Activated T-cell treated with anti-CD3 and anti-CD28 coated beads for 4 hours (primary cell): ENCODE results near the gene PRAC2.
A peak's percentile ranks its signal among the peaks of the same experiment; 100 is the strongest.
"Not testable (repeated sequence)": the region's sequence is repeated elsewhere in the genome, so short reads cannot be mapped to it uniquely, and the experiment has no call there.

ENCODE experiments used
- DNase-seq: peaks from one replicate; pipeline ENCODE4 v3.0.0-alpha.2; 2020

PRAC2 gene

DNA sequence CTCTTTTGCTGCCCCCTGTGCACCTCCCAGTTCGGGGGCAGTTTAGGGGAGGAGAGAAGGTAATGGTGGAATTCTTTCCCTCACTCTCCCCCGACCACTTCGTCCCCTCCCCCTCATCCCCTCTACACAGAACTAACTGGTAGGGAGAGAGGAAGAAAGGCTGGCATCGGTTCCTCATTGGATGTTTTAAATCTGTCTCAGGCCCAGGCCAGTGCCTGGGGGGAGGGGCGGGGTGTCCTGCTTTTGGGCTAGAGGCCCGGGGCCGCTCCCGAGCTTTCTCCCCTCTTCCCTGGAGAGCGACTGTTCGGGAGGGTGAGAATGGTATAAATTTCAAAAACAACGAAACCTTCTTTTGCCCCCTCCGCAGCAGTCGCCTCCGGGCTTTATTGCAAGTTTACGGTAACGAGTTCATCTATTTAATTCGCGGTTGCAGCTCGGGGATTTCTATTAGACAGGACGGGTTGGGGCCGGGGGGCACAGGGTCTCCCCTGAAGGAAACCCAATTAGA, at the start of gene PRAC2:
Gene PRAC2 (plus strand): TSS at position 271 of the 508 bp plus-strand sequence. CDS start 1,226 bp downstream, outside the sequence.
- no peak for DNase-seq

DNA sequence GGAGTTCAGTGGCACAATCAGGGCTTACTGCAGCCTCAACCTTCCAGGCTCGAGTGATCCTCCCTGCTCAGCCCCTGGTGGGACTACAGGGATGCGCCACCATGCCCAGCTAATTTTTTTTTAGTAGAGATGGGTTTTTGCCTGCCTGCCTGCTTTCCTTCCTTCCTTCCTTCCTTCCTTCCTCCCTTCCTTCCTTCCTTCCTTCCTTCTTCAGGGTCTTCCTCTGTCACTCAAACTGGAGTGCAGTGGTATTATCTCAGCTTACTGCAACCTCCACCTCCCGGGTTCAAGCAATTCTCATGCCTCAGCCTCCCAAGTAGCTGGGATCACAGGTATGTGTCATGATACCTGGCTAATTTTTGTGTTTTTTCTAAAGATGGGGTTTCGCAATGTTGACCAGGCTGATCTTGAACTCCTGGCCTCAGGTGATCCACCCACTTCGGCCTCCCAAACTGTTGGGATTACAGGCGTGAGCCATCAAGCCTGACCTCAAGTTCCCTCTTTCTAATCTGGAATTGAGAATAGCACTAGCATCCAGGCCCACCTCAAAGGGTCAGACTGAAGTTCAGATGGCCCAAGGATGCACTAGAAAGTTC, 45.9 kb upstream of the PRAC2 start:
- DNase-seq = no peak

DNA sequence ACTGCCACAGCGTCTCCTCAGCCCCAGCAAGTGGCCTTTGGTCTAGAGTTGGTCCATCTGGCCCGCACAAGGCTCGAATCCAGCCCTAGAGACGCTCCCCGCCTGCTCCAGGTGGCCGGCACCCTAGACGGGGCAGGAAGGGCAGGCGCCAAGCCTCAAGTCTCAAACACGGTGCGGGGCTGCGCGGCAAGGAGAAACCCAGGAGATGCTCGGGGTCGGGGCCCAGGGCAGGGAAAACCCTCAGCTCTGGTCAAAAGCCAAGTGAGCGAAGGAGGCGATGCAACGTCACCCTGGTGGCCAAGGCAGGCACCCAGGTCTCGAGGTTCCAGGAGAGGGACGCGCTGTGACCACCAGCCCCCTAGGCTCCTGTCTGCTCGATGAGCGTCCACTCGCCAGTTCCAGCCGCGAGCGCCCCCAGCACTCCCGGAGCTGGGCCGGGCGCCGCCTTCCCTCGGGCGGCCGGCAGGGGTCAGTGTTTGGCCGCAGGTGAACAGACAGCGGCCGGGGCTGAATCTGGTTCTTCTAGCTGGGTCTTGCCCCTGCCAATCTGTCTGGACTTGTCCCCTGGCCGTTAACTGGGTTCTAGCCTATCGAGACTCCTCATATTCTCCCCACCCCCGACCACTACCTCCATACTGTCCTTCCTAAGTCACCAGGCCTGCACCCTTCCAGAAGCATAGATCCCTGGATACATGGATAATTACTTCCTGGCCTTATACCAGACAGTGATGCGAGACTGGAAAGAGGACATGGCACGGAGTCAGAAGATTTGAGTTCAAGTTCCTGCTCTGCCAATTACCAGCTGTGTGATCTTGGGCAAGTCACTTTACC, 44.6 kb upstream of the PRAC2 start:
- DNase-seq = peak; percentile 60

DNA sequence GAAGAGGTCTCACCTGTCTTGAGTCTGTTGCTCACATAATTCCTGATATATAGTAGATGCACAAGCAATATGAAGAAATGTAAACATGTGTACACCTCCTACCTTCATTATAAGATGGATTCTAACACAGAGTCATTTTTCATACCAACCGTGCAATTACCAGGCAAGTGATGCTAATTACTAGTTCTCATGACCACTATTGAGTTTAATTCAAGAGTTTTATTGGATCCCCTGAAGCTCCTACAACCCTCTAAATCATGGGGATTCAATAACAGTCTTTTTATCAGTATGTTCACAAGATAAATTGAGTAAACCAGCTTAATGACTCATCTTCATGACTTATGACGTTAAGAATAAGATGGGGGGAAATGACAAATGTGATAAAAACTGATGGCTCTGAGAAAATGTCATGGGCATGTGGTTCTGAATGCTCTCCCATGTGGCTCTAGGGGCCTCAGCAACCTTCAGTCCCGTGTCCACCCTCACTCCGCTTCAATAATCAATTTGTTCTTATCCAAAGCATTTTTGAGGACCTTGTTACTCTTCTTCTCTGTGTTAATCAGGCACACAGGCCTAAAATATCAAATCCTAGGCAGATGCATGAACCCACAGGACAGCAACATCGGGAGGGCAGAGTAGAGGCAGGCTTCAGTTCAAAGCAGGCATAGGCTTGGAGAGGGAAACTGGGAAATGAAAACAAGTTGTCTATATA, 43.4 kb upstream of the PRAC2 start:
- DNase-seq = no peak

DNA sequence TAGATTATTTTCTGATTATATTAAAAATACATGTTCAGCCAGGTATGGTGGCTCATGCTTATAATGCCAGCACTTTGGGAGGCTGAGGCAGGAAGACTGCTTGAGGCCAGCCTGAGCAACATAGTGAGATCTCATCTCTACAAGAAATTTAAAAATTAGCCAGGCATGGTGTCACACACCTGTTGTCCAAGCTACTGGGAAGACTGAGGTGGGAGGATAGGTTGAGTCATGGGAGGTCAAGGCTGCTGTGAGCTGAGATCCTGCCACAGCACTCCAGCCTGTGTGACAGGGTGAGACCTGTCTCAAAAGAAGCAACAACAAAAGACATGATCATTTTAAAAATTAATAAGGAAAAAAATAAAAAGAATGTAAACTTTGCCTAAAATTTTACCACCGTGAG, 41.4 kb upstream of the PRAC2 start:
- no peak for DNase-seq

DNA sequence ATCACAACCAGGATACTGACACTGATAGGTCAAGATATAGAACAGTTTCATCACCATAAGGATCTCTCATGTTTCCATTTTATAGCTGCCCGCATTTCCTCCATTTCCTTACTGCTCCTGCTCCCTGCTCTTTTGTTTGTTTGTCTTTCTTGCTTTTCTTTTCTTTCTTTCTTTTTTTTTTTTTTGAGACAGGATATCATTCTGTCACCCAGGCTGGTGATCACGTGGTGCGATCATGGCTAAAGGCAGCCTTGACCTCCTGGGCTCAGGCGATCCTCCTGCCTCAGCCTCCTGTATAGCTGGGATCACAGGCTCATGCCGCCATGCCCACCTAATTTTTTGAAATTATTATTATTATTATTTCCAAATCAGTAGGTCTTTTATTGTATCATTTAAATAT, 32.3 kb upstream of the PRAC2 start:
- no peak for DNase-seq

DNA sequence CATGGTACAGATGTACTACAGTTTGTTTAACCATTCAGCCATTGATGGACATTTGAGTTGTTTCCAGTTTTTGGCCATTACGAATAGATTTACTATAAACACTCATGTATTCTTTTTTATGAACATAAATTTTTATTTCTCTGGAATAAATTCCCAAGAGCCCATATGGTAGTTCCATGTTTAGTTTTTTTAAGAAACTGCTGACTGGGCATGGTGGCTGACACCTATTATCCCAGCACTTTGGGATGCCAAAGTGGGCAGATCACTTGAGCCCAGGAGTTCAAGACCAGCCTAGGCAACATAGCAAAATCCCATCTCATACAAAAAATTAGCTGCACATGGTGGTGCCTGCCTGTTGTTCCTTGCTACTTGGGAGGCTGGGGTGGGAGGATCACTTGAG, 30.9 kb upstream of the PRAC2 start:
- DNase-seq = no peak

DNA sequence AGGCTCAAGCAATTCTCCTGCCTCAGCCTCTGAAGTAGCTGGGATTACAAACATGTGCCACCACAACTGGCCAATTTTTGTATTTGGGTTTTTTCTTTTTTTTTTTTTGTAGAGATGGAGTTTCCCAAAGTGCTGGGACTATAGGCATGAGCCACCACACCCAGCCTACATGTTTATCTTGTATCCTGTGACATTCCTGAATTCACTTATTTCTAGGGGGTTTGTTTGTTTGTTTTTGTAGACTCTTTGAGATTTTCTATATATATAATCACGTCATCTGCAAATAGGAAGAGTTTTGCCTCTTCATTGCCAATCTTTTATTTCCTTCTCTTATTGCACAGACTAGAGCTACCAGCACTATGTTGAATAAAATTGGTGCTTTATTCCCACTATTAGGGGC, 29.8 kb upstream of the PRAC2 start:
- DNase-seq = no peak

DNA sequence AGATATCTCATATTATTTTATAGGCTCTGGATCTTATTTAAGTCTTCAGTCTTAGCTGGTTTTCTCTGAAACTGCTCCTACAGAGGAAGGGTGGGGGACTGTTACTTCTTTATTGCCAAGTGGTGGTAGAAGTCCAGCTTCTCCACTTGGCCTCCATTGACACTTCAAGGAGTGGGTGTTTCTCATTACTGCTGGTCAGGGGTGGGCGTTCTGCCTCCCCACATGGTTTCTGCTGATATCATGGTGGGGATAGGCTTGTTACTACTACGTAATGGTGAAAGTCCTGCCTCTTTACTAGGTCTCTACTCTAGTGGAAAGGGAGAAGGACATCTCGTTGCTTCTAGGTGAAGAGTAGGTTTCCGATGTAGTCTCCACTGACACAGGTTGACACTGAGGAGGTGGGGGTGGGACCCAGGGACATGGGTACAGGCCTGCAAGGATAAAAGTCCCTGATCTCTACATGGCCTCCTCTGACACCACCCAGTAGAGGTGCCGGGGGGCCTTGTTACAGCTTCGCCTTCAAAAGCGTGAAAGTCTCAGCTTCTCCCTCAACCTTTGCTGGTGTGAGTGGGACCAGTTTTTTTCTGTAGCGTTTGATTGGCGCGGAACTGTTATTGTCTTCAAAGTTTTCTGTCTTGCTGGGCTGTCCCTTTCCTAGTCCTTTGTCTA, 21.0 kb upstream of the PRAC2 start:
- DNase-seq = no peak

DNA sequence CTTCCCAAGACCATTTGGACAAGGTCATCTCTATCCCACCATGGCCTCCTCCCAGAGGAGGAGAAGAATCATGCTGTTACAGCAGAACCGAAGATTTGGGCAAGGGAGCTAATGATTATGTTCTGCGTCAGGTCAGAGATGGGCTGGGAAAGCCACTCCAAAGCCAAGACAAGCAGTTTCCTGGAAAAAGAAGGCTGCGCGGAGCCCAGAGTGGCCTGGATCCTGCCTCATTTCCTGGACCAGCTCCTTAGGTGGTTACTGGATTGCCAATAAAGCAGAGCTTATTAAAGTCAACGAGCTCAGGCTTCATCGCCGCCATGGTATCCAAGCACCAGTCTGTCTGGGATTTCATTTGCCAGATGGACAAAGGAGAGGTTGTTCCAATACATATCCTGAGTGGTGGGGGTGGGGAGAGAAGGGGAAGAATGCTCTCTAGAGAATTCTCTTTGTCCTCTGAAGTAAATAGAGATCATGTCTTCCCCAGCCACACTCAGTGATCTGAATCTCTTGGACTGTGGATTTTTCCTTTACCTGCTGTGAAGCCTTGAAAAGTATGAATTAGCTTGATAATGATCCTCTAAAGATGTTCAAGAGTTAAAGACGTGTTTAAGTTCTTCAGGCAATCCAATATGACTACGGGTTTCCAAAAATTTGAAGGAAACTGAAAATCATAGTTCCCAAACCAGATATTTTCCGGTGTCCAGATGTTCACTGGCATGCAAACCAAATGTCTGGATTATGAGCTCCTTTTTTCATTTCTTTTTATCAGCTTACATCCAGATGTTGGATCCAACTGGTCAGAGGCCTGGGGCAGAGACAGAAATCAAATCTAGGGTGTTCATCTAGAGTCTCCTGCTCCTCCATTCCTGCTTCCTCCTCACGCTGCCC, 18.4 kb upstream of the PRAC2 start:
- DNase-seq = no peak

DNA sequence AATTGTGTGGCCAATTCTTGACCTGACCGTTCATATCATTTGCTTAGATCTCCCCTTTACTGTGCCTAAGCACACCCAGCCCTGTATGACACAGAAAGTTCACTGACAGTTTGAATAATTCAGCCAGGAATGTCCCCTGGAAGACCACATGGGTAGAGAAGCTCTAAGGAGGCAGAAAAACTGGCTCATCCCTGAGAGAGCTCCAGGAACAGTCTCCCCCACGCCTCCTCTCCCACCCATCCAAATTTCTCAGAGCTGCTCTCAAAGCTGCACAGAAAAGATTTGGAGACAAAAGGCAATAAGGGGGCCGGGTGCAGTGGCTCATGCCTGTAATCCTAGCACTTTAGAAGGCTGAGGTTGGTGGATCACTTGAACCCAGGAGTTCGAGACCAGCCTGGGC, 11.9 kb upstream of the PRAC2 start:
- no peak for DNase-seq

DNA sequence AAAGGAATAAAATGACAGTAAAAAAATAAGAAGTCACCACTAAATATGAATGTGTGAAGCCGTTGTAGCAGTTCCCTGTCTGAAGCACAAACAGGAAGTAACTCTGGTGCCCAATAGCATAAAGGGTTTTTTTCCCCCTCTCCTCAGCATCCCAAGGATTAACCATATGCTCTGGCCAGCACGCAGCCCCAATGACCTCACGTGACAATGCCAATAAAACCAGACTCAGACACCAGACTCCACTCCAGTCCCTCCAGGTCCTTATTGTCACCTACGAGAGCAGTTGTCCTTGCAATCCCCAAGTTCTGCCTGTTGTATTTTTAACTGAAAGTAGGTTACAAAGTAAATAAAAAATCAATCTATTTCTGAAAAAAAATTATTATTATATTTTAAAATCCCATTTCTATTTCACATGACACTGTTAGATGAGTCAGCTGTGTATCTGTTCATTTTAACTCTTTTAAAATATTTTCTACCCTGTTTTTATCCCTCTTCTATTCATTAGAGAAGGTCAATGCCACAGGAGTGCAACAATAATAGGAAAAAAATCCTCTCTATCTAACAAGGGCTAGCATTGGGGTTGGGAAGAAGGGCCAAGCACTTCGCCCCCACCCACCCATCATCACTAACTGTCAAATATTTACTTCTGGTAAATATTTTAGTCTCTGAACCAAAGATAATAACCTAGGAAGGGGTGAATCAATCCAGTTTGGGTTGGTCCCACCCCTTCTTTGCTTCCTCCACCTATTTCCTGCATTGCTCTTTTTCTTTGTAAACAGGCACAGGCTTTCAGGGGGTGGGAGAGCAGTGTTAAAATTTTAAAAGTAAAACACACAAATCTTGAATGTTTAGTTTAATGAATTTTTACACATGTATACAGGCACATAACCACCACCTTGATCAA, 7.2 kb upstream of the PRAC2 start:
- no peak for DNase-seq

DNA sequence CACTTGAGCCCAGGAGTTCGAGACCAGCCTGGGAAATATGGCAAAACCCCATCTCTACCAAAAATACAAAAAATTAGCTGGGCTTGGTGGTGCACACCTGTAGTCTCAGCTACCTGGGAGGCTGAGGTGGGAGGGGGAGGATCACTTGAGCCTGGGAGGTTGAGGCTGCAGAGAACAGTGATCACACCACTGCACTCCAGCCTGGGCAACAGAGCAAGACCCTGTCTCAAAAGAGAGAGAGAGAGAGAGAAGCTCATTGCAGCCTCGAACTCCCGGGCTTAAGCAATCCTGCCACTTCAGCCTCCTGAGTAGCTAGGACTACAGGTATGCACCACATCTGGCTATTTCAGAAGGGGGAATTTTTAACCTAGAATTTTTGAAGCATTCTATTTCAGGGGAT, 6.4 kb upstream of the PRAC2 start:
- not testable (repeated sequence) for DNase-seq

DNA sequence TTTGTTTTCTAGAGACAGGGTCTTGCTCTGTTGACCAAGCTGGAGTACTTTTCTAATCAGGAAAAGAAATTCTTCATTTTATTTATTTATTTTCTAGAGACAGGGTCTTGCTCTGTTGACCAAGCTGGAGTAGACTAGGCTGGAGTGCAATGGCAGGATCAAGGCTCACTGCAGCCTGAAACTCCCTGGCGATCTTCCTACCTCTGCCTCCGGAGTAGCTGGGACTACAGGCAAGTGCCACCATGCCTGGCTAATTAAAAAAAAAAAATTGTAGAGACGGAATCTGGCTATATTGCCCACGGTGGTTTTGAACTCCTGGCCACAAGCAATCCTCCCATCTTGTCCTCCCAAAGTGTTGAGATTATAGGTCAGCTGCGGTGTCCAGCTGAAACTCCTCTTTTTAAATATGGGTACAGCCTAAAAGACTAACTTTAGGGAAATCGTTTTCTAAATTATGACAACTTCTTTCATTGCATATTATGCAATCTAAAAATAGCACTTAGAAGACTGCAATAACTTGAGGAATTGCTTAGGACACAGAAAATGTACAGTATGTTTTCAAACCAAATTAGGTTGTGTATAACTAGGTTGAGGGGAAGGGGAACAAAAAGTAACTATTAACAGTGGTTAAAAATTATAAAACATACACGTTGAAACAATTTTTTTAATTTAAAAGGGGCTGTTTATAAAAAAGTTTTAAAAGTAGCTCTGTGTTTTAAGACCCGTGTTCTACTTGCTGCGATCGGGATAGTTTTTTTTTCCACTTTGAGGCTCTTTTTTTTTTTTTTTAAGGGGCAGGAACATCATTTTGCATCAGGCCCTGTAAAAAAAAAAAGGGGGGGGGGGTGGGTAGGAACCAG, 5.4 kb upstream of the PRAC2 start:
- DNase-seq = no peak

DNA sequence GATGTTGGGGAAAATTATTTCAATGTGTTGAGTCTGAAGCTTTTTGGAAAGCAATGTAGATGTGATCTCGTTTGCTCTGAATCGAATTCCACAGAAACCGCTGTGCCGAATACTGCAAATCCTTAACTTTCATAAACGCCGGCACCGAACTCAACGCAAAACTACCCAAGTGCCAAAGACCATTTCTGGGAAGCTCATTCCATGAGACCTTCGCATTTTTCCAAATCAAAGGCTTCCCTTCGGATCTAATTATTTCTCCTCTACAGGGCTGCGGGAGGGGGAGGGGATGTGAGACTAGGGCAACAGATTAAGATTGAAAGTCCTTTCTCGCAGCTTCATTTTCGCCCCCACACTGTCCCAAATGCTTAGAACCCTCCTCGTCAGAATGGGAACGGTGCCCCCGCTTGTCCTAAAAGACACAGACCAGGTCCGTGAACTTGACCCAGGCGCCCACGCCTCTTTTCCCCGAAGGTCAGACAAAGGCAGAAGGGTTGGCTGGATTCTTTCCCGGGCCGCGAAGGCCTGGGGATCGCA, 4.7 kb upstream of the PRAC2 start:
- DNase-seq = no peak

DNA sequence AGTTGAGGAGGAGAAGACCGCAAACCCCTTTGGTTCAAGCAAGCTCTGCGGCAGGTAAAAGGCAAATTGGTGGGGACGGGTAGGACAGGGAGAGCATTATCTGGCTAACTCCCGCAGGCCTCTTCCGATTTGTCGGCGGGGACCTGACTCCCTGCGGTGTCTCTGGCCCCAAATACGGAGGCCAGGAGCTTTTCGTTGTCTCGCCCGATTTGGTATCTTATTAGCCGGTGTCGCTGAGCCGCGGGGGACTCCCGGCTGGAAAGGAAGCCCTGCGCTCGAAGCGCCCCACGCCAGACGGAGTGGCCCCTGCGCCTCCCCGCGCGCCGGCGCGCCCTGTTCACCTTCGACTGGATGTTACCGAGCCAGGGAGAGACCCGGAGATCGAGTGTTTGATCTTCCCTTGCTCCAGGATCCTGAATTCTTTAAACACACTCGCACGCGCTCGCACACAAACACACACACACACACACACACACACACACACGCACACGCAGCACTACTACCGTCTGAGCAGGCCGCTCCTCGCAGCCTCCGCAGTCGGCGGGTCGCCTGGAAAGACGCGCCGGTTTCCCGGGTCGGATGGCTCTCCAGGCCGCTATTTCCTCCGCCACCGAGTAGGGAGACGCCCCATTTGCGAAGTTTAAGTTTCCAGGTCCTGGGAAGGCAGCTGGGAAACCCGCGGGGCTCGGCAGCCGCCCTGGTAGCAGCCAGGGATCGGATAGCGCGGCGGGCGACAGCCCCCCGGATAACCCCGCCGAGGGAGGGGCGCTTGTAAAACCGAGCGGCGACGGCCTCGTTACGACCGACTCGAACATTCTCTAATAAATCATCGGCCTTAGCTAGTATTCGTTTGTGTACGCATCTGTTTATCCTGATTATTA, 4.0 kb upstream of the PRAC2 start:
- no peak for DNase-seq

DNA sequence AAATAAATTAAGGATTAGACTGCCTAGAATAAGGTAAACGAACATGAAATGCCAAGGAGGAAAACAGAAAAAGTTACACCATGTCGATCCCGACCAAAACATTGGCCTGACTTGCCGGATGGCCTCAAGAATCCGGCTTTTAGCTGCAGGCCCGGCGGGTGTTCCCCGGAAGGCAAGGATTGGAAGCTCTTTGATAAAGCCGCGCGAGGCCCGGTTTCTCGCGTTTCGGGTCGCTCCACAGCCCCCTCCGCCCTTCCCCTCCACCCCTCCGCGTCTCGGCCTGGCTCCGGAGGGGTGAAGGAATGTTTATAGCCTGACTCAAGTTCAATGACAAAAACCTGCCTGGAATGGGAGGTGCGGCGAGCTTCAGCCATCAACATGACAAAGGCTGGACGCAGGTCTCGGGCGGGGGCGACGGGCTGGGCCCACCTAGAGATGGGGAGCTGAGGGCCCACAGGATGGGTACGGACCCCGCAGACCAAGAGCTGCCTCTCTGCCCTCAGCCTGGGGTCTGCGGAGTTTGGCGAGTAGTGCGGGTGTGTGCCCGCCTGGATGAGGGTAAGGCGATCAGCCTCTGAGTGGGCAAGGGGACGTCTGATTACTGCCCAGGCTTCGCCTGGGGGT, 3.2 kb upstream of the PRAC2 start:
- no peak for DNase-seq
